Mesothelial cell of epicardium (in vitro differentiated cells): ENCODE data around the gene OR11G2. TPM values are rescaled to one million over a fixed set of nuclear protein-coding genes. Genes with fewer than 3 reads are reported as not detected.
"Not testable (repeated sequence)": the region's sequence is repeated elsewhere in the genome, so short reads cannot be mapped to it uniquely, and the experiment has no call there.

Experiments used
- DNase-seq, 2 experiments: peaks; one replicate each; pipeline ENCODE4 v3.0.0; 2021; ENCODE audit warnings: low spot score in 2 of 2; ENCODE audit not compliant: unreplicated experiment in 2 of 2
- H3K27ac Mint-ChIP-seq: 2 replicates; pipeline ENCODE4 v1.8.0; 2021; ENCODE audit warnings: mixed read lengths
- H3K27me3 Mint-ChIP-seq: 2 replicates; pipeline ENCODE4 v1.8.0; 2021; ENCODE audit warnings: low read depth, mixed read lengths
- H3K36me3 Mint-ChIP-seq: 2 replicates; pipeline ENCODE4 v1.8.0; 2021; ENCODE audit warnings: mixed read lengths
- H3K4me1 Mint-ChIP-seq: 2 replicates; pipeline ENCODE4 v1.8.0; 2021; ENCODE audit warnings: mixed read lengths
- H3K4me3 Mint-ChIP-seq: 2 replicates; pipeline ENCODE4 v1.8.0; 2021; ENCODE audit warnings: mild to moderate bottlenecking, moderate library complexity, mixed read lengths
- H3K9me3 Mint-ChIP-seq: 2 replicates; pipeline ENCODE4 v1.8.0; 2021; ENCODE audit warnings: mixed read lengths
- total RNA-seq: library from RNA; stranded (reverse); gene quantifications from 3 replicates; pipeline ENCODE4 v1.2.1, GENCODE V29; 2021
- TF ChIP-seq, protein P1 (sequence below): fragments of 200-600 bp; sonication (generic); IDR thresholded peaks from one replicate; pipeline ENCODE4 v1.5.0; 2021; ENCODE audit warnings: antibody characterized with exemption; ENCODE audit not compliant: unreplicated experiment

The OR11G2 gene
- total RNA-seq, 1 donor from 2014 or later = not detected

- Mint-ChIP-seq H3K9me3 (peaks cover 62% of the 10 kb centered on the region), H3K4me3 (no peak within 1 kb of the TSS), H3K27ac (no peak within 1 kb of the TSS), H3K27me3 (no peaks in the 10 kb centered on the region), H3K36me3 (no peaks in the 10 kb centered on the region), H3K4me1 (no peaks in the 10 kb centered on the region)
- TF ChIP-seq, protein P1, sequence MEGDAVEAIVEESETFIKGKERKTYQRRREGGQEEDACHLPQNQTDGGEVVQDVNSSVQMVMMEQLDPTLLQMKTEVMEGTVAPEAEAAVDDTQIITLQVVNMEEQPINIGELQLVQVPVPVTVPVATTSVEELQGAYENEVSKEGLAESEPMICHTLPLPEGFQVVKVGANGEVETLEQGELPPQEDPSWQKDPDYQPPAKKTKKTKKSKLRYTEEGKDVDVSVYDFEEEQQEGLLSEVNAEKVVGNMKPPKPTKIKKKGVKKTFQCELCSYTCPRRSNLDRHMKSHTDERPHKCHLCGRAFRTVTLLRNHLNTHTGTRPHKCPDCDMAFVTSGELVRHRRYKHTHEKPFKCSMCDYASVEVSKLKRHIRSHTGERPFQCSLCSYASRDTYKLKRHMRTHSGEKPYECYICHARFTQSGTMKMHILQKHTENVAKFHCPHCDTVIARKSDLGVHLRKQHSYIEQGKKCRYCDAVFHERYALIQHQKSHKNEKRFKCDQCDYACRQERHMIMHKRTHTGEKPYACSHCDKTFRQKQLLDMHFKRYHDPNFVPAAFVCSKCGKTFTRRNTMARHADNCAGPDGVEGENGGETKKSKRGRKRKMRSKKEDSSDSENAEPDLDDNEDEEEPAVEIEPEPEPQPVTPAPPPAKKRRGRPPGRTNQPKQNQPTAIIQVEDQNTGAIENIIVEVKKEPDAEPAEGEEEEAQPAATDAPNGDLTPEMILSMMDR = no peak
- no peak for DNase-seq
These were observed 38.0 kb downstream of the OR11G2 start, which contains the start of gene OR11H7 for GRCh38 chr14:20228681-20229080. TSS of gene OR11H7 (plus strand) at chr14:20228981.

GRCh38 chr14:20235415-20235814 is 44.7 kb downstream of the OR11G2 start:
- H3K36me3 Mint-ChIP-seq, DNase-seq, H3K4me3 Mint-ChIP-seq, H3K27ac Mint-ChIP-seq, H3K4me1 Mint-ChIP-seq, H3K27me3 Mint-ChIP-seq: not testable (repeated sequence)
- peaks cover 21% of the 10 kb centered on the region for H3K9me3 Mint-ChIP-seq

- Mint-ChIP-seq H3K27ac (no peak overlapping the region), H3K9me3 (peaks cover 51% of the 10 kb centered on the region), H3K4me1 (no peaks in the 10 kb centered on the region), H3K27me3 (no peaks in the 10 kb centered on the region), H3K36me3 (no peaks in the 10 kb centered on the region), H3K4me3 (no peak overlapping the region)
- DNase-seq = no peak
- TF ChIP-seq, protein P1 = no peak
These were observed 57.0 kb downstream of the OR11G2 start for GRCh38 chr14:20247646-20248246.

Other genes with a start within 250 kb of the OR11G2 start
- not detected in 3 replicates for gene OR4K15, start 215.3 kb upstream of the OR11G2 start, total RNA-seq
- not detected in 3 replicates for gene OR4Q2, start 188.7 kb upstream of the OR11G2 start, total RNA-seq
- not detected in 3 replicates for gene OR4K14, start 171.6 kb upstream of the OR11G2 start, total RNA-seq
- not detected in 3 replicates for gene OR4K13, start 154.9 kb upstream of the OR11G2 start, total RNA-seq
- not detected in 3 replicates for gene OR4L1, start 130.9 kb upstream of the OR11G2 start, total RNA-seq
- gene OR4K17, start 80.2 kb upstream of the OR11G2 start, total RNA-seq = not detected in 3 replicates
- not detected in 3 replicates for gene OR4N5, start 52.1 kb upstream of the OR11G2 start, total RNA-seq
- not detected in 3 replicates for gene OR11H6, start 32.8 kb downstream of the OR11G2 start, total RNA-seq
- not detected in 3 replicates for gene OR11H7, start 38.1 kb downstream of the OR11G2 start, total RNA-seq
- not detected in 3 replicates for gene OR11H4, start 48.4 kb downstream of the OR11G2 start, total RNA-seq
- gene TTC5, start 115.1 kb downstream of the OR11G2 start, total RNA-seq = 29.4 to 30.8 TPM (median 30.0 TPM) in 3 replicates
- gene CCNB1IP1, start 142.4 kb downstream of the OR11G2 start, total RNA-seq = 104 to 112 TPM (median 109 TPM) in 3 replicates
- gene PARP2, start 152.7 kb downstream of the OR11G2 start, total RNA-seq = 35.1 to 40.9 TPM (median 38.6 TPM) in 3 replicates
- 12.8 to 18.3 TPM (median 16.8 TPM) in 3 replicates for gene TEP1, start 222.6 kb downstream of the OR11G2 start, total RNA-seq
- 0.11 to 0.16 TPM (median 0.13 TPM) in 3 replicates for gene KLHL33, start 245.3 kb downstream of the OR11G2 start, total RNA-seq